Naive B cell (primary cell): ENCODE results near the gene SUGT1. TPM values are rescaled to one million over a fixed set of nuclear protein-coding genes. Genes with fewer than 3 reads are reported as not detected.
A peak's percentile ranks its signal among the peaks of the same experiment; 100 is the strongest.
"Not testable (repeated sequence)": the region's sequence is repeated elsewhere in the genome, so short reads cannot be mapped to it uniquely, and the experiment has no call there.

ENCODE experiments used
- ATAC-seq, 2 donors: fragments of 150-1000 bp; cut with Tn5 transposase; 2 replicates each; pipeline ENCODE4 v1.10.0; 2021; ENCODE audit warnings: low read depth in 2 of 2, mild to moderate bottlenecking in 2 of 2, moderate library complexity in 2 of 2
- DNase-seq: peaks from one replicate; pipeline ENCODE4 v3.0.0; 2022
- H3K27ac Mint-ChIP-seq, 6 donors: one replicate each; pipeline ENCODE4 v1.8.0; 2020 to 2022; ENCODE audit warnings: mild to moderate bottlenecking in 6 of 6, mixed read lengths in 6 of 6, moderate library complexity in 5 of 6, inconsistent platforms in 2 of 6
- H3K27me3 Mint-ChIP-seq, 3 donors: one replicate each; pipeline ENCODE4 v1.8.0; 2021 to 2022; ENCODE audit warnings: mixed read lengths in 3 of 3, mild to moderate bottlenecking in 1 of 3
- H3K36me3 Mint-ChIP-seq, 2 donors: one replicate each; pipeline ENCODE4 v1.8.0; 2020 to 2022; ENCODE audit warnings: mixed read lengths in 2 of 2, inconsistent platforms in 1 of 2, mild to moderate bottlenecking in 1 of 2
- H3K4me1 Mint-ChIP-seq, 3 donors: one replicate each; pipeline ENCODE4 v1.8.0; 2020 to 2022; ENCODE audit warnings: mixed read lengths in 3 of 3, inconsistent platforms in 1 of 3, mild to moderate bottlenecking in 1 of 3, moderate library complexity in 1 of 3
- H3K4me3 Mint-ChIP-seq, 8 donors: one replicate each; pipeline ENCODE4 v1.8.0; 2020 to 2022; ENCODE audit warnings: mild to moderate bottlenecking in 8 of 8, mixed read lengths in 8 of 8, moderate library complexity in 8 of 8, inconsistent platforms in 2 of 8
- H3K9me3 Mint-ChIP-seq, 7 donors: one replicate each; pipeline ENCODE4 v1.8.0; 2020 to 2022; ENCODE audit warnings: mixed read lengths in 7 of 7, mild to moderate bottlenecking in 5 of 7, inconsistent platforms in 2 of 7, moderate library complexity in 1 of 7
- polyA plus RNA-seq, 6 donors: library from polyadenylated mRNA; unstranded; fragments of 300-500 nt; fragmentation: Illumina TruSeq; gene quantifications; one replicate each; pipeline ENCODE4 v1.2.3, GENCODE V29; 2021; ENCODE audit warnings: low read depth in 6 of 6

The SUGT1 gene
- polyA plus RNA-seq, 6 donors from 2014 or later: 39.0 to 51.3 (median 46.0) TPM

GRCh38 chr13:52642131-52642530, 10.5 kb upstream of the SUGT1 start, which contains the start of gene HNRNPA1L2:
HNRNPA1L2 (plus strand) TSS chr13:52642431; CDS start chr13:52642493, 62 bp downstream.
- DNase-seq (no peak), ATAC-seq (no peak)
- Mint-ChIP-seq H3K27ac (peak within 1 kb of the TSS in 1 of 6 donors; percentile 15), H3K36me3 (peaks cover 25 to 29% of the 10 kb centered on the region in 2 donors), H3K27me3 (no peaks in the 10 kb centered on the region), H3K4me3 (no peak within 1 kb of the TSS), H3K9me3 (no peaks in the 10 kb centered on the region), H3K4me1 (peaks cover 0 to 6% (median 3%) of the 10 kb centered on the region in 3 donors)

DNA sequence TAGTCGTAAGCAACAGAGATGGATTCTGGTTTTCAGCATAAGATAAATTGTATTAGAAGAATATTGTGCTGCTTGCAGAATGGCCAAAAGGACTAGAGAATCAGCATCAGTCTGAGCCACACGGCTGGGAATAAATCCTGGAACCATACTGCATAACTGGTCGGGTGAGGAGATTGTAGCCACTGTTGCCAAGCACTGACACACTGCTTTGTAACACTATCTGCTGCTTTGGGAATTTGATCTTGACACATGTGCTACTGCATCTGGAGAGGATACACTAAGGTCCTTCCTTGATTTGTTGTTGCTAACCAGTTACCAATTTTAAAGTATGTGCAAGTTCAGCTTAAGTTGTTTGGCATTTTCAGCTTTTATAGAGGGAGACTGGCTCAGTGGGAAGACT, 8.5 kb upstream of the SUGT1 start:
- H3K27ac Mint-ChIP-seq: peak overlapping the region in 1 of 6 donors; percentile 63

GRCh38 chr13:52646967-52647366, 5.7 kb upstream of the SUGT1 start:
- peaks cover 0 to 8% (median 3%) of the 10 kb centered on the region in 3 donors for H3K4me1 Mint-ChIP-seq
- ATAC-seq: no peak
- no peaks in the 10 kb centered on the region for H3K9me3 Mint-ChIP-seq
- no peak overlapping the region for H3K4me3 Mint-ChIP-seq
- H3K27ac Mint-ChIP-seq: no peak overlapping the region
- H3K36me3 Mint-ChIP-seq: peaks cover 10 to 13% of the 10 kb centered on the region in 2 donors
- H3K27me3 Mint-ChIP-seq: no peaks in the 10 kb centered on the region
- no peak for DNase-seq

More for the DNA sequence above, 8.5 kb upstream of the SUGT1 start:
- ATAC-seq (no peak), DNase-seq (no peak)
- Mint-ChIP-seq H3K27me3 (no peaks in the 10 kb centered on the region), H3K4me3 (no peak overlapping the region), H3K4me1 (peaks cover 0 to 6% (median 3%) of the 10 kb centered on the region in 3 donors), H3K9me3 (no peaks in the 10 kb centered on the region), H3K36me3 (peaks cover 18 to 29% of the 10 kb centered on the region in 2 donors)

- Mint-ChIP-seq H3K27ac (peak overlapping the region in 3 of 6 donors; percentile 29 to 49 (median 35)), H3K4me3 (peak overlapping the region in 1 of 8 donors; percentile 53), H3K4me1 (peaks cover 0 to 8% (median 7%) of the 10 kb centered on the region in 3 donors), H3K9me3 (no peaks in the 10 kb centered on the region), H3K36me3 (peaks cover 0 to 5% of the 10 kb centered on the region in 2 donors), H3K27me3 (no peaks in the 10 kb centered on the region)
- ATAC-seq (no peak), DNase-seq (no peak)
Observed at GRCh38 chr13:52650731-52651130, 1.9 kb upstream of the SUGT1 start.

- no peak for ATAC-seq
- DNase-seq: no peak
- Mint-ChIP-seq H3K4me3 (no peak overlapping the region), H3K27me3 (no peaks in the 10 kb centered on the region), H3K4me1 (peaks cover 0 to 8% (median 7%) of the 10 kb centered on the region in 3 donors), H3K27ac (peak overlapping the region in 1 of 6 donors; percentile 26), H3K9me3 (no peaks in the 10 kb centered on the region), H3K36me3 (peaks cover 0 to 5% of the 10 kb centered on the region in 2 donors)
Observed at GRCh38 chr13:52651897-52652195, 790 bp upstream of the SUGT1 start.

DNA sequence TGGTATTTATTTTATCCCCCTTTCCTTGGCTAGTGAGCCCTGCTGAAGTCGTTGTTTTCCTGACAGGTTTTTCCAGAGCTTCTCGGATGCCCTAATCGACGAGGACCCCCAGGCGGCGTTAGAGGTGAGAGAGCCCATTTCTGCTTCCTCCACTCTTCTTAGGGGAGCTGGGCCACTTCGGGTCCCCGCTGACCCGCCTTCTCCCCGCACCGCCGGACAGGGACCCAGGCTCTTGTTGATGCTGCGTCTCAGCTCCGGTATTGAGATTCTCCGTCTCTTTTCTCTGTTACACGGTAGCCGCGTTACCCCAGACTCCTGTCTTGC, 306 bp downstream of the SUGT1 start:
- ATAC-seq (peak; percentile 21 to 24), DNase-seq (no peak)
- H3K4me1 Mint-ChIP-seq: peaks cover 0 to 8% (median 7%) of the 10 kb centered on the region in 3 donors
- H3K36me3 Mint-ChIP-seq: peaks cover 0 to 5% of the 10 kb centered on the region in 2 donors
- H3K4me3 Mint-ChIP-seq: no peak overlapping the region
- no peaks in the 10 kb centered on the region for H3K9me3 Mint-ChIP-seq
- H3K27ac Mint-ChIP-seq: no peak overlapping the region
- no peaks in the 10 kb centered on the region for H3K27me3 Mint-ChIP-seq

DNA sequence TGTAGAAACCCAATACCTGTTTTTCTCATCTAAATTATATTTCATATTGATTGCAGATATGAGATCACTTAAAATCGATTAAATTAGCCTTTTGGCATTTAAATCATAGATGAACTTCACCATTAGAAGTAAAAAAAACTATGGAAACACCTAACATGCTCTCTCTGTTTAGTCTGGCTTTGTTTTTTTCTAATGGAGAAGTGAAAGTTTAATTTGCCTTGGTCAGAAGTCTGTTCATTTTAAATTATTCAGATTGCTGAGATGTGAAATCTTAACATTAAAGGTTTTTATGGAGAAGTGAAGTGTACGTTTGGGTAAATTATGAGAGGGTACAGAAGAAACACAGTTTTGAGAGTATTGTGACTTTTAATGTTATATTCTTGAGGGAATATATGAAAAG, 6.7 kb downstream of the SUGT1 start:
- ATAC-seq (no peak), DNase-seq (no peak)
- Mint-ChIP-seq H3K4me3 (no peak overlapping the region), H3K9me3 (no peaks in the 10 kb centered on the region), H3K4me1 (peaks cover 0 to 7% (median 6%) of the 10 kb centered on the region in 3 donors), H3K27ac (peak overlapping the region in 3 of 6 donors; percentile 43 to 85 (median 46)), H3K36me3 (peaks cover 7 to 11% of the 10 kb centered on the region in 2 donors), H3K27me3 (no peaks in the 10 kb centered on the region)

DNA sequence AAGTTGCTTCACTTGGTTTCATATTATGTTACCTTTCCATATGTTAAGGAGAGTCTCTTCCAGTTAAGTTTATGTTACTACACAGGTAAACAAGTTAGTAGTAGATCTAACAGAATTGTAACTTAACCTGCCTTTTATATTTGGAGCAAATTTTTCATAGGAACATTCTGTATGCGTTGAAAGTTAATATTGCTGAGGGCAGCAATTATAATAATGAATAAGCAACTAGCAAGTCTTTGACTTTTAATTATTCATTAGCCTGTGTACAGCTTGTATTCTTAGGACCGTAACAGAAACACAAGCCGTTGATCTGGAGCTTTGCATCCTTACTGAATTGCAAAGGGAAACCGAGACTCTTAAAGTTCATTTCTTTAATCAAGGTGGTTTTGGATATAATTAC, 11.6 kb downstream of the SUGT1 start:
- Mint-ChIP-seq H3K4me3 (no peak overlapping the region), H3K27ac (no peak overlapping the region), H3K4me1 (peaks cover 4 to 6% (median 5%) of the 10 kb centered on the region in 3 donors), H3K9me3 (no peaks in the 10 kb centered on the region), H3K36me3 (peaks cover 15 to 24% of the 10 kb centered on the region in 2 donors), H3K27me3 (no peaks in the 10 kb centered on the region)
- DNase-seq (no peak), ATAC-seq (no peak)

- H3K4me1 Mint-ChIP-seq: peaks cover 0 to 5% (median 0%) of the 10 kb centered on the region in 3 donors
Observed at GRCh38 chr13:52665325-52665724, 12.7 kb downstream of the SUGT1 start.

DNA sequence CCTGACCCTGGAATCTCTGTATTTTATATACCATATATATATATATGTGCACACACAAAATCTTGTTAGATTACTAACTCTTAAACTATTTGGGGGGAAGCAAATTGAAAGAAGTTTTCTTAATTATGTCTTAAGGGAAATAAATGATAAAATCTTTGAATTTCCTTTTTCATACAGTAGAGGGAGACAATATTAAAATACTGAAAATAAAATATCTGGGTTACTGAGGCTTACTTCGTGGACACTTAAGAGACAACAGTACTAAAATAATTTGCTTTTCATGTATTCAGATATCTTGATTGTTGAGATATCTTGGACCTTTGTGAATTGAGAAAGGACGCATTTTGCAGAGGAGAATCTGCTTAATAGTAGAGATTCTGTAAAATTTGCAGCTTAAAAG, 17.0 kb downstream of the SUGT1 start:
- ATAC-seq (no peak), DNase-seq (no peak)
- peaks cover 0 to 5% (median 0%) of the 10 kb centered on the region in 3 donors for H3K4me1 Mint-ChIP-seq
- H3K27me3 Mint-ChIP-seq: no peaks in the 10 kb centered on the region
- H3K4me3 Mint-ChIP-seq: no peak overlapping the region
- H3K27ac Mint-ChIP-seq: no peak overlapping the region
- no peaks in the 10 kb centered on the region for H3K9me3 Mint-ChIP-seq
- H3K36me3 Mint-ChIP-seq: peaks cover 12 to 20% of the 10 kb centered on the region in 2 donors

More at GRCh38 chr13:52665325-52665724, 12.7 kb downstream of the SUGT1 start:
- Mint-ChIP-seq H3K36me3 (peaks cover 12 to 20% of the 10 kb centered on the region in 2 donors), H3K27me3 (no peaks in the 10 kb centered on the region), H3K27ac (no peak overlapping the region), H3K4me3 (no peak overlapping the region), H3K9me3 (no peaks in the 10 kb centered on the region)
- DNase-seq (no peak), ATAC-seq (no peak)

DNA sequence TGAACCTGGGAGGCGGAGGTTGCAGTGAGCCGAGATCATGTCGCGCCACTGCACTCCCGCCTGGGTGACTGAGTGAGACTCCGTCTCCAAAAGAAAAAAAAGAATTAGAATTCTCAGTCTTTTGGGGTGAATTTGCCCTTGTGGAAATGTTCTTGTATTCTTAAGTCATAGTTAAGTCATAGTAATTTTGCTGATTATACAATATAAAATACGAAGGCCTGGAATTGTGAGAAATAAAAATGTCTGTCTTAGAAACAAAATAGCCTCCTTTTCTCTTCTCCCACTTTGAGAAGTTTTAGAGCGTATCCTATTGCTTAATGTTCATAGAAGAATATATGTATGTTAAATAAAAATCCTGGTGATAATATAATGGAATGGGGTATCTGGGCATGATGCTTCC, 18.1 kb downstream of the SUGT1 start:
- Mint-ChIP-seq H3K36me3 (peaks cover 14 to 22% of the 10 kb centered on the region in 2 donors), H3K27me3 (no peaks in the 10 kb centered on the region), H3K27ac (peak overlapping the region in 1 of 6 donors; percentile 47), H3K4me1 (peaks cover 0 to 5% (median 2%) of the 10 kb centered on the region in 3 donors), H3K9me3 (no peaks in the 10 kb centered on the region), H3K4me3 (no peak overlapping the region)
- DNase-seq: no peak
- ATAC-seq: no peak

DNA sequence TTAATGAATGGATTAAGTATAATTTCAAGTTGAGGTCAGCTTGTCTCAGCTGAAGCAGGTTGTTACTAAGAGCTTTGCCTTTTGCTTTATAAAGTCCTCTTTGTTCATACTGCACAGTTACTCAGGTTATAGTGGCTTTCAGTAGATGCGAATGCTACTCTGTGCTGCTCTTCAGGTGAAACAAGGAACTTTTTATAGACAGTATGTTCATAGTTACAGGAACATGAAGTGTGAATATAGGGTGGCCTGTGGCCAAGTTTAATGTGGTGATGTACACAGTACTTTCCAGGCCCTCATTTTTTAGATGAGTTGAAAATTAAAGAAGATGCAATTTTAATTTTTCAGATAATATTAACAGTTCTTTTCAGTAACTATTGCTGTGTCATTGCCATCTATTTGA, 20.8 kb downstream of the SUGT1 start:
- peaks cover 15 to 25% of the 10 kb centered on the region in 2 donors for H3K36me3 Mint-ChIP-seq
- peaks cover 0 to 4% (median 0%) of the 10 kb centered on the region in 3 donors for H3K4me1 Mint-ChIP-seq
- DNase-seq: no peak
- no peak for ATAC-seq
- no peaks in the 10 kb centered on the region for H3K27me3 Mint-ChIP-seq
- no peak overlapping the region for H3K27ac Mint-ChIP-seq
- no peaks in the 10 kb centered on the region for H3K9me3 Mint-ChIP-seq
- H3K4me3 Mint-ChIP-seq: no peak overlapping the region

GRCh38 chr13:52677823-52678222, 25.2 kb downstream of the SUGT1 start:
- Mint-ChIP-seq H3K9me3 (no peaks in the 10 kb centered on the region), H3K27ac (peak overlapping the region in 1 of 6 donors; percentile 7), H3K4me1 (peaks cover 0 to 4% (median 0%) of the 10 kb centered on the region in 3 donors), H3K27me3 (no peaks in the 10 kb centered on the region), H3K36me3 (peaks cover 15 to 26% of the 10 kb centered on the region in 2 donors), H3K4me3 (no peak overlapping the region)
- no peak for DNase-seq
- ATAC-seq: no peak

GRCh38 chr13:52685806-52686205, 33.2 kb downstream of the SUGT1 start:
- not testable (repeated sequence) for DNase-seq, H3K4me1 Mint-ChIP-seq, H3K27me3 Mint-ChIP-seq, H3K4me3 Mint-ChIP-seq, H3K27ac Mint-ChIP-seq, ATAC-seq, H3K9me3 Mint-ChIP-seq
- peaks cover 12 to 21% of the 10 kb centered on the region in 2 donors for H3K36me3 Mint-ChIP-seq

DNA sequence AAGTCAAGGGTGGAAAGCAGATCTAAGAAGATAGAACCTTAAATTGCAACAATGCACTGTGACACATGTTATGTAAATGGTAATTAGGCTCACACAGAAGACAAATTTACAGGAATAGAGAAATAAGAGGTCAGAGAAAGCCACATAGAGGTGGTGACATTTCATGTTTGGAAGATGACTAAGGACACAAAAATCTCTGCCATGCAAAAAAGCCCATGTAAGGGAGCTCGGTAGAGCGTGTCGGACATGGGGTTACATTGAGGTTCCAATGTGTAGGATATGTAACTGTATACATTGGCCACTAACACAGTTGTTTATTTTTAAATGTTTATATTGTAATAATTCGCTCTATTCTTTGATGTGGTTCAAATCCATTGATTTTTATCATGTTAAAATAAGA, 33.7 kb downstream of the SUGT1 start:
- H3K4me1 Mint-ChIP-seq: peaks cover 0 to 4% (median 2%) of the 10 kb centered on the region in 3 donors
- peaks cover 16 to 23% of the 10 kb centered on the region in 2 donors for H3K36me3 Mint-ChIP-seq
- H3K27ac Mint-ChIP-seq: no peak overlapping the region
- DNase-seq: no peak
- no peaks in the 10 kb centered on the region for H3K27me3 Mint-ChIP-seq
- ATAC-seq: no peak
- H3K4me3 Mint-ChIP-seq: no peak overlapping the region
- no peaks in the 10 kb centered on the region for H3K9me3 Mint-ChIP-seq
